ENCODE measurements around the gene CSMD2. TPM values are rescaled to one million over a fixed set of nuclear protein-coding genes. Genes with fewer than 3 reads are reported as not detected.

CSMD2 gene
- total RNA-seq, 2 experiments from 2014 or later = not detected

DNA sequence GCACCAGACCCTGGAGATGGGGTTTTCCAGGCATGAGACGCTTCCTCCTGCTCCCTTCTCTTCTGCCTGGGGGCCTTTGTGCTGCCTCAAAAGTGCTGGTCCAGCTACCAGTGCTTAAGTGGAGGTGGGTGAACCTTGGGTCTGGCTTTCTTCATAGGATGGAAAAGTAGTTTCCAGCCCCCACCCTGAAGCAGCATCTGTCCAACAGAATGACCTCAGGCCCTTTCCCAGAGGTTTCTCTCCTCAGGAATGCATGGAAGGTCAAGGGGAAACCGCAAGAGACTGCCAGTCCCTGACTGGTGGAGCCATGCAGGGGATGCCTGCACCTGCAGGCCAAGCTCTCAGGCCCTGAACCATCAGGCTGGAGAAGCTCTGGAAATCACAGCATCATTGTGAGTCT is 237.3 kb downstream of the CSMD2 start:
- ChIA-PET CTCF (no interaction called here), POLR2A (no interaction called here)

- ChIA-PET POLR2A (no interaction called here), CTCF (no interaction called here)
Observed at GRCh38 chr1:33925586-33925985, 239.4 kb downstream of the CSMD2 start.

DNA sequence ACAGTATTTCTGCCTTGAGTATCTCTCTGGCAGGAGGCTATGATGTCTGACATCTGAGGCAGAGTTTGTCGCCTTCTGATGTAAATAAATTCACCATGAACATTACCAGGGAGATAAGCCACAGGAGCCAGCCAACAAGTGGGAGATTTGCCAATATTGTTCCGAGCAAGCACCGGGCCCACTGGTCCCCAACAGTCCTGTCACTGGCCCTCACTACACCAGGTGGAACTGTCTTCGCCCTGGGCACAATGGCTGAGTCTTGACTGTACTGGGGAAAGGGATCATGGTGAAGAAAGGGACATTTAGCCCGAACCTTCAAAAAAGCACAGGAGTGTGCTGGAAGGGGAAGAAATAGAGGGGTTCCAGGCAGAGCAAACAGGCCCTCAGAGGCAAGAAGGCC is 243.7 kb downstream of the CSMD2 start:
- CTCF ChIA-PET = no interaction called here
- POLR2A ChIA-PET = no interaction called here

- ChIA-PET POLR2A (no interaction called here), CTCF (no interaction called here)
Observed at GRCh38 chr1:33918368-33918767, 246.7 kb downstream of the CSMD2 start.

GRCh38 chr1:33916786-33917185 is 248.2 kb downstream of the CSMD2 start:
- CTCF ChIA-PET = no interaction called here

DNA sequence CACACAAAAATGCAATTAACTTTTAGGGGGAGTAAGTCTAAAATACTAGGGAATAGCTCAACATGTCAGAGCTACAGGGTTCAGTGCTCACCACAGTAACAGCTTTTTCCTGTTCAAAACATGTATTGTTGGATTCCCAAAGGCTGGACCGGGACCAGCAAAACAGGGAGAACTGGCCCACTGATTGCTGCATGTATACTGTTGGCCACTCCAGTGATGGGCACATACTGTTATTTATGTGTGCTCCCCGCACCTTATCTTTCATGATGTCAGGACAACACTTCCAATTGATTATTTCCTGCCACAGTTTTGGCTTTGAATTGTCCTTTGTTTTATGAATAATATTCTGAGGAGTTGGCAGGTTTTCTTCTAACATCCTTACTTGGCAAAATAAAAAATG is 250.5 kb downstream of the CSMD2 start:
- ChIA-PET CTCF (no interaction called here), POLR2A (no interaction called here)

More at GRCh38 chr1:33916786-33917185, 248.2 kb downstream of the CSMD2 start:
- POLR2A ChIA-PET = no interaction called here

GRCh38 chr1:33908324-33908956 is 256.6 kb downstream of the CSMD2 start:
- ChIA-PET CTCF (interaction anchor here (0.7 kb wide), 1 partner anchor 50 kb away, joined by 3 read pairs; no protein-coding TSS in a partner anchor), POLR2A (no interaction called here)

- POLR2A ChIA-PET = no interaction called here
Observed at GRCh38 chr1:33906156-33906555, 258.9 kb downstream of the CSMD2 start.

DNA sequence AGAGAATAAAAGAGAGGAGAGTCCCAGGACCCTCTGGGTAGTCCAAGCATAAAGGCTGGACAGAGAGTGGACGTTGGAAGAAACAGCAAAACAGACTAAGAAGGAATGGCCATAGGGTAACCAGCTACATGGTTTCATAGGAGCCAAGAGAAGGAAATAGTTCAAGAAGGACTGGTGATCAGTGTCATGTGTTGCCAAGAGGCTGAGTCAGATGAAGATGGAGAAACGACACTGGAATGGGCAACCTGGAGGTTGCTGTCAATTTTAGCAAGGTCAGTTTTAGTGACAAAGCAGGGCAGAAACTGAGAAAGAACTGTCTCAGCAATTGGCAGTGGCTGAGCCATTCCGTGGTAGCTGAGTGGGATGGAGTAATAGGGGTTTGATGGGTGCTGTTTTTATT is 259.8 kb downstream of the CSMD2 start:
- CTCF ChIA-PET = no interaction called here
- POLR2A ChIA-PET = no interaction called here

More at GRCh38 chr1:33906156-33906555, 258.9 kb downstream of the CSMD2 start:
- CTCF ChIA-PET = no interaction called here

GRCh38 chr1:33903210-33903589 is 261.8 kb downstream of the CSMD2 start:
- POLR2A ChIA-PET = no interaction called here
- CTCF ChIA-PET = no interaction called here

- POLR2A ChIA-PET = no interaction called here
- CTCF ChIA-PET = no interaction called here
Observed at GRCh38 chr1:33902486-33903209, 262.4 kb downstream of the CSMD2 start.

GRCh38 chr1:33899746-33900145 is 265.3 kb downstream of the CSMD2 start:
- ChIA-PET POLR2A (no interaction called here), CTCF (interaction anchor here (1.3 kb wide), 1 partner anchor 601 kb away, joined by 3 read pairs; no protein-coding TSS in a partner anchor)

DNA sequence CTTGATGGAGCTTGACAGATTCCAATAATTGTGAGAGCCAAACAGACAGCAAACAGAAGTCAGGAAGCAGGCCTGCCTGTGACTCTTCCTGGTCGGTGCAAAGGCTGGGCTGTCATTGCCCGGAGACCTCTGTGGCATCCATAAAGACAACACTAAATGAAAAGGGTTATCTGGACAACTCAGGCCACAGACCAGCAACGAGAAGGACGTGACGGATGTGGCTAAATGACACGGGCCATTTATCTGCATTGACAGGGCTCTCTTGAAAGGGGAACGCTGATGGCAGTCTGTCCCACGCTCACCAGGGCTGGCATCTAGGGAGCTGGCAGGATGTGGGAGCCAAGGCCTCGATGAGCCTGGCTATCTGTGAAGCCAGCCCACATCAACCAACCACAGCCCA is 266.1 kb downstream of the CSMD2 start:
- CTCF ChIA-PET = interaction anchor here (1.3 kb wide), 1 partner anchor 602 kb away, joined by 3 read pairs; no protein-coding TSS in a partner anchor
- POLR2A ChIA-PET = no interaction called here

DNA sequence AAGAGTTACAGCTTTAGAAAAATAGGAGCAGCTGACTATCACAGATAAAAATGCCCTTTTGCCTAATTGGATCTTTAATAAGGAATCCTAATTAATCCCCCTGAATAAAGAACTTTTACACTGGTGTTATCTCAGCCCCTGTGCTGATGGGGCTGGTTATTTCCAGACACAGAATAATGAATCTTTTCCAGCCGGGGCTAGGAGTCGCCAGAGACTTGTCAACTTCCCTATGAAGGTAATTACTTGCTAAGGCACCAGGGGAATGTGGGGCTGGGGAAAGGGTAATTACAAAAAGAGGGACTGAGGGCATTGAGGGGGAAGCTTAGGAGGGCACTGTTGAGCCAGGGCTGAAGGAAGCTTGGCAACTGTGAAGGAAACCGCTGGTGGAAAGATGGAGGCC is 266.6 kb downstream of the CSMD2 start:
- ChIA-PET CTCF (interaction anchor here (0.6 kb wide), 1 partner anchor 9 kb away, joined by 3 read pairs; no protein-coding TSS in a partner anchor), POLR2A (no interaction called here)

GRCh38 chr1:33897092-33897725 is 267.8 kb downstream of the CSMD2 start:
- POLR2A ChIA-PET = no interaction called here

DNA sequence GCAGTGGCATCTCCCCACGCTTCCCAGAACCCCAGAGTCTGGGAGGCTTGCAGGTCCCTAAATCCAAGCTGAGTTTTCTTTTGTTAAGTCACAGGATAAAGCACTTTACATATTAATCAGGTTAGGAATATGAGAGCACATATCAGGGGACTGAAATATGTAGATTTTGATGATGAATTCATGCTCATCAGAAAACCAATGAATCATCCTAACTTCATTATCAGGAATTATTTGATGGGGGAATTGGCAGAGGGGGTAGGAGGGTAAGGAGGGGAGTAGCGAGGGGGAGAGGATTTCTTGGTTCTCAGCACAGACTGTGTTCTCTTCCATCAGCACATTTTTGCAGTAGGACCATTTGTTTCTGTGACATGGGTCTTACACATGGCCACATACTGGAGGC is 269.1 kb downstream of the CSMD2 start:
- CTCF ChIA-PET = no interaction called here
- POLR2A ChIA-PET = no interaction called here

More at GRCh38 chr1:33897092-33897725, 267.8 kb downstream of the CSMD2 start:
- CTCF ChIA-PET = no interaction called here

DNA sequence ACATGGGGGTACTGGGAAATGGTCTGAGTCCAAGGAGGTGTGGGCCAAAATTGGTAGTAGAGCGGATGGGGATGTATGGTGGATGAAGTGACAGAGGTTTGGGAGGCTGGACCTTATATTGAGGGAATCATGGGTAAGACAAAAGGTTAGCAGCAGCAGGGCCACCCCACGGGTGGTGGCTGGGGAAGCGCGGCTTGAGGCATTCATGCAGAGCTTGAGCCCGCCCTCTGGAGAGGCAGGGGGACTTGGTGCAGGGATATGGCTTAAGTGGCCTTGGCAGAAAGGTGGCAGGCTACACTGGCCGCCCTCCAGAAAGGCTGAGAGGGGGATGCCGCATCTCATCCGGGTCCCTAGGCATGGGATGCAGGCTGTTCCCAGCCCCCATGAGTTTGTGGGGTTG is 269.6 kb downstream of the CSMD2 start:
- POLR2A ChIA-PET = no interaction called here
- CTCF ChIA-PET = no interaction called here

- POLR2A ChIA-PET = no interaction called here
- CTCF ChIA-PET = no interaction called here
Observed at GRCh38 chr1:33893147-33893830, 271.7 kb downstream of the CSMD2 start.

DNA sequence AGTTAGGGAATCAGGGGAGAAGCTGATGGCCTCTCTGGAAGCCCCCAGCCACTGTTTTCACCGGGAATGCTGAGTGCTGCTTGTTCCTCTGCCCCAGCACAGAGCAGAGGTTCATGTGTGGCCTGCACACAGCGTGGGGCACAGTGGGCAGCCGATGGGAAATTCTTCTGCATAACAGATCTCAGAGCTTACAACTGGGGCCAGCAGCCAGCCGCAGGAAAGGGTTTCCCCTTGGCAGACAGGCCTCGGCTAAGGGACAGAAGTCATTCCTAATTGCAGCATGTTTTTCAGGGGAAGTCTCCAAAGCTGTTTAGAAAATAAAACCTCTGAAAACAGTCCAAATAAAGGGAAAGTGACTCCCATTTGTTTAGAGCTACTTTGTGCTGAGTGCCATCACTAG is 278.5 kb downstream of the CSMD2 start:
- ChIA-PET CTCF (interaction anchor here (0.6 kb wide), 1 partner anchor 206 kb away, joined by 4 read pairs; no protein-coding TSS in a partner anchor), POLR2A (no interaction called here)

DNA sequence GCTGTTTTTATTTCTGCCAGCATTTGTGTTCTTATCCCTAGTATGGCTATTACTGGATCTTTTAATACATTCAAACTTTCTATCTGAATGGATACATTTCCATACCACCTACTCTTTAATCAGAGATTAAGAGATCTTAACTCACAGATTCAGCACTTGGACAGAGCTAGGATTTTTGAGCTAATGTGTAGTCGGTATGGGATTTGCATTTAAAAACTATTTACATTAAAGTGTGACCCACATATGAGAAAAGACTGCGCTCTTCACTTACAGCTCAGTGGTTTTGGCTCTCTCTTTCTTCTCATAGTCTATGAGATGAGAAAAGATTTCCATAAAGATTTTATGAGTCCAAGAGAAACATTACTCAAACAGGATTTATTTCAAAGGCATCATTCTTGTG is 284.7 kb downstream of the CSMD2 start:
- POLR2A ChIA-PET = no interaction called here
- CTCF ChIA-PET = no interaction called here

- POLR2A ChIA-PET = no interaction called here
- CTCF ChIA-PET = no interaction called here
Observed at GRCh38 chr1:33878392-33878791, 286.6 kb downstream of the CSMD2 start.

Data from activated CD8-positive, alpha-beta memory T cell treated with anti-CD3 and anti-CD28 coated beads for 36 hours (primary cell).